ENCODE results near the gene PDE11A. TPM values are rescaled to one million over a fixed set of nuclear protein-coding genes. Genes with fewer than 3 reads are reported as not detected.

Gene PDE11A
- total RNA-seq, 2 donors from 2014 or later, result 1.5 to 1.9 TPM

GRCh38 chr2:177694348-177694747, 378.2 kb downstream of the PDE11A start:
- Mint-ChIP-seq H3K36me3 (ENCODE audit: low read depth) (no peaks in the 10 kb centered on the region), H3K27ac (no peak overlapping the region), H3K9me3 (no peaks in the 10 kb centered on the region), H3K4me1 (peaks cover 57% of the 10 kb centered on the region), H3K27me3 (ENCODE audit: insufficient read depth) (no peaks in the 10 kb centered on the region), H3K4me3 (no peak overlapping the region)
- H3K4me3 ChIP-seq (ENCODE audit: low read length), result peak overlapping the region; percentile 39
- no peak for DNase-seq
- H3K4me1 ChIP-seq (ENCODE audit: control insufficient read depth, insufficient read depth, low read length), result peaks cover 25% of the 10 kb centered on the region
- H3K9me3 ChIP-seq (ENCODE audit: control insufficient read depth, low read length), result no peaks in the 10 kb centered on the region
- H3K36me3 ChIP-seq (ENCODE audit: control insufficient read depth, insufficient read depth, low read length), result no peaks in the 10 kb centered on the region
- no peaks in the 10 kb centered on the region for H3K27me3 ChIP-seq (ENCODE audit: control insufficient read depth, insufficient read depth, low read length, poor library complexity, severe bottlenecking)
- H3K27ac ChIP-seq (ENCODE audit: low read depth, low read length), result no peak overlapping the region
- no peak for TF ChIP-seq CTCF (conservative IDR thresholded peaks at IDR 0.05)
- no peak overlapping the region for H3K9ac ChIP-seq (ENCODE audit: extremely low read depth, low read length, poor library complexity, severe bottlenecking)

- Histone ChIP-seq H3K4me1 (ENCODE audit: control insufficient read depth, insufficient read depth, low read length) (peaks cover 25% of the 10 kb centered on the region), H3K9ac (ENCODE audit: extremely low read depth, low read length, poor library complexity, severe bottlenecking) (no peak overlapping the region), H3K27ac (ENCODE audit: low read depth, low read length) (no peak overlapping the region), H3K9me3 (ENCODE audit: control insufficient read depth, low read length) (no peaks in the 10 kb centered on the region), H3K4me3 (ENCODE audit: low read length) (peak overlapping the region; percentile 39), H3K27me3 (ENCODE audit: control insufficient read depth, insufficient read depth, low read length, poor library complexity, severe bottlenecking) (no peaks in the 10 kb centered on the region), H3K36me3 (ENCODE audit: control insufficient read depth, insufficient read depth, low read length) (no peaks in the 10 kb centered on the region)
- TF ChIP-seq CTCF (conservative IDR thresholded peaks at IDR 0.05), result no peak
- Mint-ChIP-seq H3K27ac (no peak overlapping the region), H3K4me3 (no peak overlapping the region), H3K36me3 (ENCODE audit: low read depth) (no peaks in the 10 kb centered on the region), H3K9me3 (no peaks in the 10 kb centered on the region), H3K27me3 (ENCODE audit: insufficient read depth) (no peaks in the 10 kb centered on the region), H3K4me1 (peaks cover 56% of the 10 kb centered on the region)
- DNase-seq, result no peak
- WGBS, 2 experiments (ENCODE audit: insufficient coverage in 1 of 2, insufficient read length in 1 of 2), result 53 to 61% methylated on average over 3 to 7 of the region's 7 CpGs
Observed at GRCh38 chr2:177693658-177694339, 378.8 kb downstream of the PDE11A start.

GRCh38 chr2:177692783-177693269, 379.8 kb downstream of the PDE11A start:
- Histone ChIP-seq H3K27me3 (ENCODE audit: control insufficient read depth, insufficient read depth, low read length, poor library complexity, severe bottlenecking) (no peaks in the 10 kb centered on the region), H3K9ac (ENCODE audit: extremely low read depth, low read length, poor library complexity, severe bottlenecking) (no peak overlapping the region), H3K4me1 (ENCODE audit: control insufficient read depth, insufficient read depth, low read length) (peaks cover 25% of the 10 kb centered on the region), H3K27ac (ENCODE audit: low read depth, low read length) (no peak overlapping the region), H3K36me3 (ENCODE audit: control insufficient read depth, insufficient read depth, low read length) (no peaks in the 10 kb centered on the region), H3K4me3 (ENCODE audit: low read length) (no peak overlapping the region), H3K9me3 (ENCODE audit: control insufficient read depth, low read length) (no peaks in the 10 kb centered on the region)
- H3K4me3 Mint-ChIP-seq, result no peak overlapping the region
- peaks cover 56% of the 10 kb centered on the region for H3K4me1 Mint-ChIP-seq
- H3K9me3 Mint-ChIP-seq, result no peaks in the 10 kb centered on the region
- H3K36me3 Mint-ChIP-seq (ENCODE audit: low read depth), result no peaks in the 10 kb centered on the region
- peak; percentile 63 for TF ChIP-seq CTCF (conservative IDR thresholded peaks at IDR 0.05)
- peak; percentile 55 for DNase-seq
- no peaks in the 10 kb centered on the region for H3K27me3 Mint-ChIP-seq (ENCODE audit: insufficient read depth)
- H3K27ac Mint-ChIP-seq, result peak overlapping the region; percentile 12
- 90 to 100% methylated on average over 4 of the region's 4 CpGs for WGBS, 2 experiments (ENCODE audit: insufficient coverage in 1 of 2, insufficient read length in 1 of 2)
